ENCODE measurements around the gene MTRF1L. TPM values are rescaled to one million over a fixed set of nuclear protein-coding genes. Genes with fewer than 3 reads are reported as not detected.
"Not testable (repeated sequence)": the region's sequence is repeated elsewhere in the genome, so short reads cannot be mapped to it uniquely, and the experiment has no call there.

The MTRF1L gene
- total RNA-seq, 1 donor from 2014 or later = 21.9 TPM

DNA sequence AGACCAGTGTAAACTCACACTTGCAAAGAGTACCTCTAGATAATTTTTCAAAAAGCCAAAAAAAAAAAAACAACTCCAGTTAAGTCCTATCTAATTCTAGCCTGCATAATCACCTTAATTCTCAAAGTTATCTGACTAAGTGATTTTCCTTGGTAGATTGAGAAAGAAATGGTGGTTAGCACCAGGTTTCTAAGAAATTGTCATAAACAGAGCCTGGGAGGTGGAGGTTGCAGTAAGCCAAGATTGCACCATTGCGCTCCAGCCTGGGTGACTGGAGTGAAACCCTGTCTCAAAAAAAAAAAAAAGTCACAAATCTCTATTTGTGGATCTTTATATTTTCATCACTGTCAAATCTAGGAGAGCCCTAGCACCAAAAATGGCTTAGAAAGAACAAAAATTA, 28.6 kb downstream of the MTRF1L start:
- DNase-seq (ENCODE audit: low read depth) = no peak

DNA sequence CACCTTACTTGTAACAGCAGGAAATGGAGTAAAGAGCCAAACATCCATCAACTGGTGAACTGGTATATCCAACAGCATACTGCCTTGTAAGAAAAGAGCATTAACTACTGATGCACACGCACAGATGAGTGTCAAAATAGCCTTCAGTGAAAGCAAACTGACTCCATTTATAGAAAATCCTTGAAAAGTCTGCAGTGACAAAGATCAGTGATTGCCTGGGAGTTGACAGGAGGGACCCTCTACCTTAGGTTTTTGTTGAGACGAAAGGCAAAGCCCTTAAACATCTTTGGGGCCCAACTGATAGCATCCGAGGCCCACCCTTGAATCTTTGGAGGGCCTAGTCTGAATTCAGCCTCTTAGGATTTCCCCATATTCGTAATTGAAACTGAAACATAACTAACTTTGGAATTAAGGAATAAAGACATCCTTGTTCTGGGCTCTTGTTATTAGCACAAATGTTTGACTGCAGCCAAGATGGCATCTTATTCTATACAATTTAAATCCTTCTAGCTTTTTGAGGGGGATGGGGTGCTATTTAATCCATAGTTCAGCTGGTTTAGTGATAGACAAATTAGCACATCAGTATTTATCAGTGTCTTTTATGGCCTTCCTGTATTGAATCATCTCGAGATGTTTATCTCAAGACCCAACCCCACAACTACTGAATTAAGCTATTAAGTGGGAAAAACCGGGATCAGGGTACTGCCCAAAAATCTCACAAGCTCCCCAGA, 32.7 kb downstream of the MTRF1L start:
- no peak for DNase-seq (ENCODE audit: low read depth)

DNA sequence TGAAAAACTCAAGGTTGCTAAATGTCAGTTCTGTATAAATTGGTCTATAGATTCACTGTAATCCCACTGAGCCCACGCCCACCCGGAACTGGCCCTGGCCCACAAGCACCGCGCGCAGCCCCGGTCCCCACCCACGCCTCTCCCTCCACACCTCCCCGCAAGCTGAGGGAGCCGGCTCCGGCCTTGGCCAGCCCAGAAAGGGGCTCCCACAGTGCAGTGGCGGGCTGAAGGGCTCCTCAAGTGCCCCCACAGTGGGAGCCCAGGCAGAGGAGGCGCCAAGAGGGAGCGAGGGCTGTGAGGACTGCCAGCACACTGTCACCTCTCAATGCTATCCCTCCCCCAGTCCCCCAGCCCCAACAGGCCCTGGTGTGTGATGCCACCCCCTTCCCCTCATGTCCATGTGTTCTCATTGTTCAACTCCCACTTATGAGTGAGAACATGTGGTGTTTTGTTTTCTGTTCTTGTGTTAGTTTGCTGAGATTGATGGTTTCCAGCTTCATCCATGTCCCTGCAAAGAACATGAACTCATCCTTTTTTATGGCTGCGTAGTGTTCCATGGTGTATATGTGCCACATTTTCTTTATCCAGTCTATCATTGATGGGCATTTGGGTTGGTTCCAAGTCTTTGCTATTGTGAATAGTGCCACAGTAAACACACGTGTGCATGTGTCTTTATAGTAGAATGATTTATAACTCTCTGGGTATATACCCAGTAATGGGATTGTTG, 36.2 kb downstream of the MTRF1L start:
- not testable (repeated sequence) for DNase-seq (ENCODE audit: low read depth)

DNA sequence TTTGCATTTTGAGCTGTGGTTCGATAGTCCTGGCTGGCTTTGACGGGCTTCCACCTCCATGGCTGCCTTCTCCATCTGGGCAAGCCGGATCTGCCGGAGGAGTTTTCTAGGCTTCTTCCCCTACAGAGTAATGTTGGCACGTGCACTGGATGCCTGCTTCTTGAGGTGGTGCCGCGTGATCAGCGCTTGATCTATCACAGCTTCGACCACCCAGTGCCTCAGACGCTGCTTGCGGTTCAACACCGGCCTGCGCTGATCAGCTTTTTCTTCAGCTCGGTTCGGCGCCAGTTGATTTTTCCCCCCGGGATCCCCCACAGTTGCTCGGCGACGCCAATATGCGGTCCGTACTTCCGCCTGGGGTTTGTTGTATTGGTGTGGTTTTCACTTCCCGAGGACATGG, 43.2 kb downstream of the MTRF1L start:
- DNase-seq (ENCODE audit: low read depth) = no peak

DNA sequence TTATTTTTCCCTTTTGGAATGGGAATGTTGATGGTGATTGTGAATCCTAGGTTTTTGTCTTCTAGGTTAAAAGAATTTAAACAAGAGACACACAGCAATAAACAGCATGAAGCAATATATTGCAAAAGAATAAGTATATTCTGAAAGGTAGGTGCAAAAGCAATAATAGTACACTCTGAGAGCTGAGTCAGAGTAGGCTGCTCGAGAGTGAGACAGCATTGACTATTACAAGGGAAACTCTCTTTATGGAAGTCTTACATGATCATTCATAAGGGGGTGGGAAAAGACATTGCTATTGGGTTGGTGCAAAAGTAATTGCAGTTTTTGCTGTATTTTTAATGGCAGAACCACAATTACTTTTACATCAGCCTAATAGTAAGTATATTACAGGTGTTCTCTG, 44.7 kb downstream of the MTRF1L start:
- no peak for DNase-seq (ENCODE audit: low read depth)

DNA sequence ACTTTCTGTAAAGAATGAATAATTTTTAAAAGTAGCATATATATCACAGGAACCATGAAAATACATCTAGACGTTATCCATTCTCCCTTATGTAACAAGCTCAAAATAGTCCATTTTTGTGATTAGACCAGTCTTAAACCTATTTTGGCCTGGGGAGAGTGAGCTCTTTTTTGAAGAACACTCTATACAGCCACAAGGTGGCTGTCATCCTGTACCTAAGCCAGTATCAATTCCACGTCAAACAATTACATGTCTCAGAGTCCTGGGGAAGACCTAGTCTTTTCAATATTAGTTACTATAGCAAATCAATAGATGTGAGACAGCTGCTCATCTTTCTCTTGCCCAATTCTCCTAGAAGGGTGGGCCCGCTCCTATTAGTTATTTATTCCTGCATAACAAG, 48.1 kb downstream of the MTRF1L start:
- DNase-seq (ENCODE audit: low read depth) = no peak

DNA sequence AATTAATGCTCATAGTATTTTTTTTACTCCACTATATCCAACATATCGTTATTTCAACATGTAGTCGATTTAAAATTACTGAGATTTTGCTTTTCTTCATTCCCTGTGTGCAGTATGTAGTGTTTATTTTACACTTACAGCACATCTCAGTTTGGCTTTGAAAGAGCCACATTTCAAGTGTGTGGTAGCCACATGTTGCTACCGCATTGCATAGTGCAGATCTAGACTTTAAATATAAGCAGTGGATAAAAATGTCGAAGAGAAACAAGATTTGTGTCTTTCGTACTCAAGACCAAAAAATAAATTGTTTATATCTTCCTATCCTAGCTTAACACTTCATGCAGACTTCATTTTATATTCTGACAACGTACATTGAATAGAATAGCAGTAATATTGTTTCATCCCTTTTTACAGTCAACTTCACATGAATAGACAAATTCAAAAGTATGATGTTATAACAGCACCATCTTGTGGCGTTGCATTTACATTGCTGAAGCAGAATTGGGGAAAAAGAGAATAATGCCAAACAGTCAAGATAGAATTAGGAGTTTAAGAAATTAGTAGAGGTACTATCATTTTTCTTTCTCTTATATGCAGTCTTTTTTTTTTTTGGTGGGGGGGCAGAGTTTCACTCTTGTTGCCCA, 49.5 kb downstream of the MTRF1L start:
- DNase-seq (ENCODE audit: low read depth) = peak; percentile 47

DNA sequence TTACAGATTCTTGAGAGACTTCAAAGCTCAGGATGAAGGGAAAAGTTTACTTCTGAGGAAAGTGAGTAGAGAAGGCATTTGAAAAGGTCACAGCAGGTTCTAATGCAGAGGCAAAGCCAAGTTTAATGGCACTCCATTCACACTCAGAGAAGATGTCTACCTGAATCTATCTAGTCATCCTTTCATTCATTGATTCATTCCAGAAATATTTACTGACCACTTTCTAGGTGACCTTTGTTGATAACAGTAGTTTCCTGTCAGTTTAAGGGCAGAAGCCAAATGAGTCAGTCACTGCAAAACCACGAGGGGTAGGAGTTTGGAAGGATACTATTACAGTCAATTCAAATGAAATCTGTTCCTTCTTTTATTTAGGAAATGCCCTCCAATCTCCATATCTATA, 50.5 kb downstream of the MTRF1L start:
- peak; percentile 6 for DNase-seq (ENCODE audit: low read depth)

DNA sequence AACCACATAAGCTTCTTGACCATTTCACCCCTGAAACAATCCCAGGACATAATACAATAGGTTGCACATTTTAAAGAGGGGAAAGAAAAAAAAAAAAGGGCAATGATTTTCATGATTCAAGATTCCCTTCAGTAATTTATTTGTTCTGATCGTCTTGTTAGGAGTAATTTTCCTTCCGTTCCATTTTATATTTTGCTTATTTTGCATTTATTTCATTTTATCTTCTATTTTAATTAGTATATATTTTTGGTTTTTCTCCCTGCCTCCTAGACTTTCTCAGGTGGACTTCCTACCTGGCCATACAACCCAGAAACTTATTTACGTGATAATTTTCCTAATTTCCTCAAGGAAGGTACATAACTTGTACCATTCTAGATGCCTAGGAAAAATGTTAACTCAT, 52.3 kb downstream of the MTRF1L start:
- DNase-seq (ENCODE audit: low read depth) = no peak

DNA sequence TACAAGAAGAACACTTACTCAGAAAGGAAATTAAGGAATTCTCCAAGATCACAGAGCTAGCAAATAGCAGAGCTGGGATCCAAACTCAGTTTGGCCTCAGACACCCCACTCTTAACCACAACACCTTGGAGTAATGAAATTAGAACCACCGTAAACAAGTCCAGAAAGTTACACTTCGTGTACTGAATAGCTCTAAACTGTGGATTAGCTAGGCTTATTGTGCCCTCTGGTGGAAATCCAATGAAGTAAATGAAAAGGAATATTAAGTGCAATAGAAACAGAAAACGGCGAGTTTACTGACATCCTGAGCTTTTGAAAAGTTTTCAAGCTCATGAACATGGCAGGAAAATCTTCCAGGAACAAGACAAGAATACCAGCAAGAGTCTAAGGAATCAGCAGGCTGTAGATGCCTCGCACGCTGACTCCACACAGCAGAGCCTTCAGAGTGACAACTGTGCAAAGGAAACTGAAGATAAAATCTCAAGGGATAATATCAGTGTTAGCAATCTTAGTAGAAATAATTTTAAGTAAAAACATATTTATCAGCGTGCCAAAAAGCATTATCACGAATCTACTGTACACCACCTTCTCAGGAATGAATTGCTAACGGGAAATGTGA, 54.2 kb downstream of the MTRF1L start:
- peak; percentile 67 for DNase-seq (ENCODE audit: low read depth)

DNA sequence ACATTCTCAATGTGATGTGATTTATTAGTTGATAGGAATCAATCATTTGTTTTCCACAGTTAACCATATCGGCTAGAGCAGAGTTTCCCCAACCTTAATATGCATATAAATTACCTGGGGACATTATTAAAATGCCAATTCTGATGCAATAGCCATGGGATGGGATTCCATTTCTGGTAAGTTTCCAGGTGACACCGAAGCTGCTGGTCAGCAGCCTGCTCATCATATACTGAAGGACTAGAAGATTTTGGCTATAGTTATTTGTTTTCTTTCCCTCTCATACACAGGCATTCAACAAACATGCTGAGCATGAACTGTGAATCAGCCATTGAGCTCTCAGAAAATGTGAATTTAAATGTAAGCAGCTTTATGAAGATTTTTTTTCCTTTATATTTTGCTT, 55.5 kb downstream of the MTRF1L start:
- no peak for DNase-seq (ENCODE audit: low read depth)

DNA sequence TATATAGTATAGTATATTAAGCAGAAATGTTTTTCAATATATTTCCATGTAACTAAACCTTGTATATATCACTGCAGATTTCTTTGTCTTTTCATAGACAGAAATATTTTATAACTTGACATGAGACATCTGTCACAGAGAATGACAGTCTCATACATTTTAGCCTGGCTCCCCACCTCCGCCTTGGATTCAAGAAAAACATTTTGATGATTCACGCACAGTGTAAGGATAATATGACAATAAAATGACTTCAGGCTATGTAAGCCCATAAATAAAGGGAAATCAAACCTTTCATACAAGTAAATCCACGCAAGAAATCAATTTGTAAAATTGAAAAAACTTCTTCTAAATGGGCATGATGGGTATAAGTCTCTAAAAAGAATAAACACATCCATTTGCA, 56.0 kb downstream of the MTRF1L start:
- DNase-seq (ENCODE audit: low read depth) = no peak

DNA sequence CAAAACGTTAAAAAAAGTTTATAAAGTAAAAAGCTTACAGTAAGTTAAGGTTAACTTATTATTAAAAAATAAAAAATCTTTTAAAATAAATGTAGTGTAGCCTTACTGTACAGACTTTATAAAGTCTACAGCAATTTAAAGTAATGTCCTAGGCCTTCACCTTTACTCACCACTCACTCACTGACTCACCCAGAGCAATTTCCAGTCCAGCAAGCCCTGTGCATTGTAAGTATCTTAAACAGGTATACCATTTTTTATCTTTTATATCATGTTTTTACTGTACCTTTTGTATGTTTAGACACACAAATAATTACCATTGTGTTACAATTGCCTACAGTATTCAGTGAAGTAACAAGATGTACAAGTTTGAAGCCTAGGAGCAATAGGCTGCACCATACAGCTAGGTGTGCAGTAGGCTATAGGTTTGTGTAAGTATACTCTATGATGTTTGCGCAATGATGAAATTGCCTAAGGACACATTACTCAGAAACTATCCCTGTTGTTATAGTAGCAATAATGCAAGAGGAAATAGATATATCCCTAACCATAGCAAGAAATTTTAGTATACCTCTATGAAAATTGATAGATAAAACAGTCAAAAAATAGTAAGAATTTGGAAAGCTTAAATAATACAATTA, 59.1 kb downstream of the MTRF1L start:
- DNase-seq (ENCODE audit: low read depth) = no peak

DNA sequence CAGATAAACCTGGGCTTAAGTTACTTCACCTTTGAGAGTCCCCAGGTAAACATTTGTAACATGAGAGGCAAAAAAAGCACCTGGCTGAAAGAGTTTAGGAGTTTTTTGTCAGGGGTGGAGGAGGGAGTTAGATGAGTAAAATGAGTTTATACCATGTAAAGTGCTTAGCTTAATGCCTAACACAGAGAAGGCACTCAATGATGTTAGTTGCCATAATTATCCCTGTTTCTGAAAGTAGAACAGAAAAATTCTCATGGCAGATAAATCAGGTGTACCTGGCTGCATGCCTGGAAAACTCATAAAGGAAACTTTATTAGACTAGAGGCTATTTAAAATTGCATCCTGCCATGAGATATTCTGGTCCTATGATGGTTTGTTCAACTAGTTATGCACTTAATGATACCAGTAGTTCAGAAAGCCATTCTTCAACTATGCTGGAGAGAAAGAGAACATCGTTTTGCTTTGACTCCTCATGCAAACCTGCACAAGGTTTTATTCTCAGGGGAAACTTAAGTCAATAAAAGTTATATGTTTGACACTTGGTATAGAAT, 60.1 kb downstream of the MTRF1L start:
- no peak for DNase-seq (ENCODE audit: low read depth)

DNA sequence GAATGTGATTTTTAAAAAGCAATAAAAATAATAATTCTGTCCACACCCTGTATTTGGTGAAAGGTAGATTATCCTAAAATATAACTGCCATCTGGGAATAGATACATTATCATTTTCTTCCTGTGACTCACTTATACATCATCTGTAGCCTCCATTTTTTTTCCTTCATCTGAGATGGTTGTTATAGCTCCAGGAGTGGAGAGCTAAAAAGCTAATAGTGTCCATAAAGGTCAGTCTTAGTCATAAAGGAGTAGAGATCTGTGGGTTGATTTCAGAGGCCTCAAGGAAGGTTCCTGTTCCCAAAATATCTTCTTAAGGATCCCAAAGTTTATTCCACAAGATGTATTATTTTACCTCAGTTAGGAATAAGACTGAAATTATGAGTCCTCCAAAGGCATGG, 60.8 kb downstream of the MTRF1L start:
- DNase-seq (ENCODE audit: low read depth) = no peak

Other genes starting within 250 kb of the MTRF1L start
- gene FBXO5, start 19.7 kb downstream of the MTRF1L start, total RNA-seq = 4.1 and 5.3 TPM in 2 replicates
- gene RGS17, start 128.6 kb upstream of the MTRF1L start, total RNA-seq = 4.7 and 6.7 TPM in 2 replicates

Data from myocyte (in vitro differentiated cells).